Erythroblast (primary cell): ENCODE data around the gene AMER2.

Experiments
- GATA1 ChIP-seq: IDR thresholded peaks from 2 replicates; pipeline ENCODE4 v1.6.1; 2011; ENCODE audit warnings: low read depth, mild to moderate bottlenecking, control low read depth, low read length, moderate library complexity
- POLR2A ChIP-seq: IDR thresholded peaks from 2 replicates; pipeline ENCODE4 v1.6.1; 2011; ENCODE audit warnings: mild to moderate bottlenecking, low read length

GRCh38 chr13:25190256-25190655 is 18.2 kb upstream of the AMER2 start:
- no peak for TF ChIP-seq POLR2A
- TF ChIP-seq GATA1, result no peak
